Hematopoietic multipotent progenitor cell treated with erythropoietin and hydrocortisone succinate and interleukin-3 and kit ligand, for 17 days (in vitro differentiated cells): ENCODE results near the gene ZNF225.
A peak's percentile ranks its signal among the peaks of the same experiment; 100 is the strongest.
"Not testable (repeated sequence)": the region's sequence is repeated elsewhere in the genome, so short reads cannot be mapped to it uniquely, and the experiment has no call there.

Experiments used
- DNase-seq: peaks from one replicate; pipeline ENCODE4 v3.0.0-alpha.2; 2015; ENCODE audit warnings: low spot score

The ZNF225 gene

DNA sequence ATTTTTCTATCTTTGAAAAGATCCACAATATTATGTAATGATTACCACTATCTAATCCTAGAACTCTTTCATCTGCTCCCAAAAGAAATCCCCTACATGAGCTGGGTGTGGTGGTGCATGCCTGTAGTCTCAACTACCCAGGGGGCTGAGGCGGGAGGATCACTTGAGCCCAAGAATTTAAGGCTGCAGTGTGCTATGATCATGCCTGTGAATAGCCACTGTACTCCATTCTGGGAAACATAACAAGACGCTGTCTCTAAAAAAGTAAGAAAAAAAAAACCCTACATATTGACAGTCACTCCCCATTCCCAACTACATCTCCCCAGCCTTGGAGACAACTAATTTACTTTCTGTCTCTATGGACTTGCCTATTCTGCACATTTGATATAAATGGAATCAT, 50.6 kb downstream of the ZNF225 start:
- DNase-seq: no peak

- no peak for DNase-seq
These were observed 51.1 kb downstream of the ZNF225 start for GRCh38 chr19:44164327-44164672.

GRCh38 chr19:44164673-44165512, 51.7 kb downstream of the ZNF225 start, which contains the start of gene ZNF226:
ZNF226 (plus strand) TSS chr19:44165100; CDS start chr19:44170081, 4,981 bp downstream.
- peak; percentile 84 for DNase-seq

- not testable (repeated sequence) for DNase-seq
These were observed 57.5 kb downstream of the ZNF225 start for GRCh38 chr19:44170660-44171059.

- no peak for DNase-seq
These were observed 63.4 kb downstream of the ZNF225 start for GRCh38 chr19:44176590-44176989.

GRCh38 chr19:44180968-44181367, 67.8 kb downstream of the ZNF225 start:
- DNase-seq: no peak

GRCh38 chr19:44182145-44182544, 68.9 kb downstream of the ZNF225 start:
- DNase-seq: no peak
